GM23248 (cell line): ENCODE data around the gene TIFAB.

Source experiments
- EZH2 ChIP-seq: fragments of 200-600 bp; sonication (generic); IDR thresholded peaks from 2 replicates; pipeline ENCODE4 v1.6.1; 2018; ENCODE audit warnings: antibody characterized with exemption, mild to moderate bottlenecking; ENCODE audit not compliant: insufficient read depth, poor library complexity, severe bottlenecking
- EZH2phosphoT487 ChIP-seq: fragments of 200-600 bp; sonication (generic); IDR thresholded peaks from 2 replicates; pipeline ENCODE4 v1.6.1; 2018; ENCODE audit warnings: antibody characterized with exemption, moderate library complexity, mild to moderate bottlenecking, low read depth; ENCODE audit not compliant: insufficient read depth

DNA sequence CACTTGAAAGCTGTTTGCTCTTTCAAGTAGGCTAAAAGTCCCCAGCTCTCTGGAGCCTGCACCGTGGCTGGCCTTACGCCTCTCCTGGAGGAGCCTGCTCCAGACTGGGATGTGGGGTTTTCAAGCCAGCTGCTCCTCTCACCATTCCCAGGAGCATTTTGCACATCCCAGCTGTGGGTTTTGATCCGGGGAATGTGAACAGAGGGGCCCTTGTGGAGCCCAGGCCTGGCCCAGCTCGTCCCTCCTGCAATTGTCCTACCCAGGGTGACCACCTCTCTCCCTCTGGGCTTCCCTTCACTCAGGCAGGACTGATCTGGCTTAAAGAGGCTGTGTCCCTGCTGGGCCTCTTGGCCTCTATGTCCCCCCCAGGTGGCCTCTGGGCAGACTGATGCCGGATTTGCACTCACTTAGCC is 32.5 kb upstream of the TIFAB start:
- TF ChIP-seq EZH2 (no peak), EZH2phosphoT487 (no peak)
